T-helper 2 cell treated with Interferon-gamma antibody and Interleukin-4, amounts not matched to agents 100 ng/mL and 5 ng/mL, for 36 hours (primary cell): Measurements from ENCODE around the gene CYSTM1. TPM values are rescaled to one million over a fixed set of nuclear protein-coding genes. Genes with fewer than 3 reads are reported as not detected.
"Not testable (repeated sequence)": the region's sequence is repeated elsewhere in the genome, so short reads cannot be mapped to it uniquely, and the experiment has no call there.

Experiments
- intact Hi-C: fragments of 100-400 bp; cut with micrococcal nuclease; formaldehyde crosslinking; loops from one replicate; pipeline ENCODE4 v1.15.1; 2023
- total RNA-seq: library from RNA; stranded (reverse); gene quantifications from 2 replicates; pipeline ENCODE4 v1.2.3, GENCODE V29; 2022

The CYSTM1 gene
- total RNA-seq, 1 donor from 2014 or later, result 4.2 TPM

- intact Hi-C loops, result no loop called here
These were observed 26.5 kb upstream of the CYSTM1 start for GRCh38 chr5:140148508-140148907.

GRCh38 chr5:140150201-140150600 lies 24.8 kb upstream of the CYSTM1 start:
- intact Hi-C loops, result no loop called here

DNA sequence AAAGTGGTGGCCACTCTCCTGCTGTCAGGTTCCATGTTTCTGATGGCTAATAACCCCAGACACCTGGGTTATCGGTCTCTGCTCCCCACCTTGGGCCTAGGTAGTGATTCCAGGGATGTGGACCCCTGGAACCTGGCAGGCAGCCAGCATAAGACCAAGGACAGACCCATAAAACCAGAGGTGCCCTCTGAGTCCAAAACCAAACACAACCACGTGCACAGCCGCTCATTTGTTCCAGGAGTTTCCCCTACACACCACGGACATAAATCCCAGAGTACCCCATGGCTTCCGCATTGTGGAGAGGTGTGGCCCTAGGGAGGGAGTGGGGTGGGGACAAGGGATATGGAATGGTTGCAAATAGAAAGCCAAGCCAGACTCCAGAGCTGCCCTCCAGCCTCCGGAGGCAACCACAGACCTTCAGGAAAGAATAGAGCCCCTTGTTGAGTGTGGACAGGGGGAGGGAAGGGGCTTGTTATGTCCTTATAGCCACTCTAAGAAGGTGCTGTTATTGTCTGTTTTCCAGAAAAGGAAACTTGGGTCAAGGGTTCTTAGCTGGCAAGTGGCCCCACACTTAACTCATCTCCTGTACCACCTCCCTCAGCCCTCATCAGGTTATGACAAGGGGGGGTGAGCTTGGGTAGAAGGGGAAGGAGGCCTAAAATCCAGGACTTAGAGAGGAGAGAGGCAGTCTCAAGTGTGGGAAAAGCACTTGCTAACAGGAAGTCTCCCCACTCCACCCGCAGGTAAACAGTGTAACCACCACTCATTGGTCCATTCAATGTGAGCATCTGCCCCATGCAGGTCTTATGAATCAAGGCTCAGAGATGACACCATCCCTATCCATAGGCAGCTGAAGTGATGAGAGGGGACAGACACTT lies 23.6 kb upstream of the CYSTM1 start:
- intact Hi-C loops, result no loop called here

DNA sequence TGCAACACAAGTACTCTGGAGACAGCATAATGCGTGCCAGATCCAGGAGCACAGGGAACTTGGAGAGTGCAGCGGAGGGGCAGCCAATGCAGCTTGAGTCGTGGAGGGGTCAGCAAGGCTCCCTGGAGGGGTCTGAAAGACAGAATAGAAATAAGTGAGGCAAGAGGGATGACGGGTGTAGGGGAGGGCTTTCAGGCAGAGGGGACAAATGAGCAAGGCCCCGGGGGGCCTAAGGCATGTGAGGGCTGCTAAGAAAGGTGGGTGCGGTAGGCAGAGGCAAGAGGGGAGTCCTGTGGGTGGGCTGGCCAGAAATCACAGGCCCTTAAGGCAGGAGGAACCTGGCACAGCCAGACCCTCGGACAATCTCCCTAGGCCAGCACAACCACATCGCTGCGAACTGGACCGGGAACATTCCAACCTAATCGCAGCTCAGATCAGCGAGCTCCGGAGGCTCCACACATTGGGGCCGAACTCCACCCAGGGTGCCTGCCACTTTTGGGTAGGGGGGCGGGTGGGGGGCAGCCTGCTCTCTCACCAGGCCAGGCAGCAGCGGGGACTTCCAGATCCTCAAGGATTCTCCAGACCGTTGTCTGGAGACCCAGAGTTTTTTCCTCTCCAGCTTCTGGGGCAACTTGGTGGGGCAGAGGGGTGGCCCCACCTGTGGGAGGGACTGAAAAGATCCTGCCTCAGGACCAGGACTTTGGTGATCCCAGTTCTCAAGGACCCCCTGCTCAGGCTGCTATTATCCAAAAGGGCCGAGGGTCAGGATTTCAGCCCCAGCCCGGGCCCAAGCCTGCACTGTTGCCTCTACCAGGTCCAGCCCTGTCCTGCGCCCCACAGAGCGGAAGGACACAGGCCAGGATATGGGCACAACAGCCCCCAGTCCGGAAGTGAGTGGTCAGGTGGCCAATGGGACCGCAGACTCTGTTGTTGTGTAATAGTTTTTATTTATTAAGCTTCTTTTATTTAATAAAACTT lies 22.7 kb upstream of the CYSTM1 start:
- intact Hi-C loops, result no loop called here

DNA sequence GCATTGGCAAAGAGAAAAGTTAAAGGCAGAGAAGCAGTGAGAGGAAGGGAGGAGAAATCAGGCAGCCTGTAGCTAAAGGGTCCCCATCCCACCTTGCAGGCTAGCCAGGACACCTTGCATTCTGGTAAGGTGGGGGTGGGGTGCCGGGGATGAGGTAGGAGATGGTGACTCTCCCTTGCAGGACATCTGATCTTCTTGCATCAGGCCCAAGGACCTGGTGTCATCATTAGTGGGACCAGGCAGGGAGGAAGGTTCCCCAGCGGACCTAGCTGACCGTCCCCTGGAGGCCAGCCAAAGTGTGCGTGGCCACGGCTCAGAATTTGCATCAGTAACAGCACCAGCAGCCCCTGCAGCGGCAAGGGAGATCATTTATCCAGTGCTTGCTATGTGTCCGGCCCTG lies 21.7 kb upstream of the CYSTM1 start:
- intact Hi-C loops, result no loop called here

- intact Hi-C loops, result no loop called here
These were observed 21.1 kb upstream of the CYSTM1 start for GRCh38 chr5:140153905-140154304.

GRCh38 chr5:140154710-140155381 lies 20.1 kb upstream of the CYSTM1 start:
- intact Hi-C loops, result not testable (repeated sequence)

DNA sequence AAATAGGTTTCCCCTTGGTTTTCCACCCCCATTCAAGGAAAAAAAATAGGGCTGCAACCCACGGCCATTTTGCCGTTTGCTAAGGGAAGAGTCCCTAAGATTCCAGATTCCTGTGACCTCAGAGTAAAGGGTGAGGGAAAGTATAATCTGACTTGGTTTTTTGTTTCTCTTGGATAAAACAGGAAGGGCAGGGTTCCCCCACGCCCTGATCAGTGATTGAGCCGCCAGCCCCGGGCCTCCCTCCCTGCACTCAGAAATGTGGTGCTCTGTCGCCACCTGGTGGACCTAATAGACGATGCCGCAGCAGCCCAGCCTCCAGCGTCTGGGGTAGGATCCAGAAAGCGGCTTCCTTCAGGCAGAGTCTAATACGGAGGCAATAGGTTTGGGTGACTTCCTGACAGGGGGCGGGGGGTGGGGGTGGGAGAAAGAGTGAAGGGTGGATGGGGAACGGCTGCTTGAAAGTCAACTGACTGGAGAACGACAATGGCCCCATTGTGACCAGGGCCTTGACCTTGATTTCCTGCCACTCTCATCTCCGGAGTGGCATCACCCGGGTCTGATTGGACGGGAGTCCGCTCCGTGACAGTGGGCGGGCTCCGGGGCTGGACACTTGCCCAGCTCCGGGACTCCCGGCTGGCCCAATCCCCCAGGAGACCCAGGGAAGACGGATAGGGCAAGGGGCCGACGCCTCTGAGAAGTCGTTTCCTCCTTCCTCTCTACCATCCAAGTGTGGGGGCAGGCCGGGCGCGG lies 17.8 kb upstream of the CYSTM1 start:
- intact Hi-C loops, result loop anchor here (1.0 kb wide), 5 partner anchors 13 to 370 kb away; partner anchors contain the start of gene PURA

DNA sequence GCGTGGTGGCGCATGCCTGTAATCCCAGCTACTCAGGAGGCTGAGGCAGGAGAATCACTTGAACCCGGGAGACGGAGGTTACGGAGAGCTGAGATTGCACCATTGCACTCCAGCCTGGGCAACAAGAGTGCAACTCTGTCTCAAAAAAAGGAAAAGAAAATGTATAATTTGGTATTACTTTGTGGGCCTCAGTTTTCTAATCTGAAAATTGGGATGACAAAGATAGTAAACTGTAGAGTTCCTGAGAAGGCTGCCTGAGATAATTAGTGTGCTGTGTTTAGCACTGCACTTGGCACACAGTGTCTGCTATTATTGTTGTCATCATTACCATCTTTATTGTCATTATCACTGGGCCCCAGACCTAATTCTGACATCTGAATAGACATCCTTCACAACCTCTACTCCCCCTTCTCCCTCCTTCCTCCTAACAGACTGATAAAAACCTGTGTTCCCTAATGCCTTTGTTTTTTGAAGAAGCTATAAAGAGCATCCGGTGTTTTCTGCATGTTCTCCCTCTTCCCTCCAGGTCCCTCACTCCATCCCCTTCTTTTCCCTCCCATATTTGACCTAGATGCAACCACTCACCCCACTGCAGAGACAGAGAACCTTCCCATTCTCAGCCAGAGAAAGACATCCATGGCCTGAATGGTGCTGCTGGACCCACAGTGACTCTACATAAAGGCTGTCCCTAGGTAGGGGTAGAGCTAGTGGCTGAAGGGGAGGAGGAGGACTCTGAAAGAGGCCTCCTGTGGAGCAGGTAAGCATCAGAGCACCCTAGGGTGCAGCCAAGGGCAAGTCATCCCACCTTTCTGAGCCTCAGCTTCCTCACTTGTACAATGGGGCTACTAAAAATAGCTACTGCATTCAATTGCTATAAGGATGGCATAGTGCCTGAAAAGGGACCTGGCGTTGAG lies 15.7 kb upstream of the CYSTM1 start:
- intact Hi-C loops, result no loop called here

GRCh38 chr5:140162275-140162674 lies 12.7 kb upstream of the CYSTM1 start:
- intact Hi-C loops, result no loop called here

- intact Hi-C loops, result no loop called here
These were observed 12.2 kb upstream of the CYSTM1 start for GRCh38 chr5:140162781-140163180.

DNA sequence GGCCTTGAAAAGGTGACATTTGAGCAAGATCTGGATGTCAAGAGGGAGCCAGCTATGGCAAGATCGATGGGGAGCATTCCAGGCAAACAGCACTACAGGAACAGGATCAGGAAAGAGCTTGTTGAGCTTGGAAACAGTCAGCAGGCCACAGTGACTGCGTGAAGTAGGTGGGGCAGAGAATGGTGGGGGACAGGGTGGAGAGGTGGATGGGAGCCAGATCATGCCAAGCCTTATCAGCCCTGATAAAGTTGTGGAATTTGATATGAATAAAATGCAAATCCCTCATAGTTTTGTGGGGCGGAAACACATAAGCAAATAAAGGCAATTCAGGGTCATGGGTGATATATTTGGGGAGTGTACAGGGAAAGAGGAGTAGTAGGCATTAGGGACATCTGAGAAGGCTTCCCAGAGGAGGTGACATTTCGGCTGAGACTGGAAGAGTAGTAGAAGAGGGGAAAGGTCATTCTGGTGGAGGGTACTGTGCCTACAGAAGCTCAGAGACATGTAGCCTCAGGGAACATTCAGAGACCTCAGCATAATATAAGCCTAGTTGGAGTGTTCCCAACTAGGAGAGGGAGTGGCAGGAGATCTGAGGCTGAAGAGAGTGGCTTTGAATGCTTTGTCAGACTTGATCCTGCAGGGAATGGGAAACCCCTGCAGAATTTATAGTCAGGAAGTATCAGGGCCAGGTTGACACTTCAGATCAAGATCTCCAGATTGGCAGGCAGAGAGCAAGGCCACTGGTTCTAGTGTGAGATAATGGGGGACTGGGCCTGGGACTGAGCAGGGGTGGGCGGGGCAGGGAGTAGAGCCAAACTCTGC lies 9.7 kb upstream of the CYSTM1 start:
- intact Hi-C loops, result no loop called here

GRCh38 chr5:140165923-140166270 lies 9.1 kb upstream of the CYSTM1 start:
- intact Hi-C loops, result no loop called here

DNA sequence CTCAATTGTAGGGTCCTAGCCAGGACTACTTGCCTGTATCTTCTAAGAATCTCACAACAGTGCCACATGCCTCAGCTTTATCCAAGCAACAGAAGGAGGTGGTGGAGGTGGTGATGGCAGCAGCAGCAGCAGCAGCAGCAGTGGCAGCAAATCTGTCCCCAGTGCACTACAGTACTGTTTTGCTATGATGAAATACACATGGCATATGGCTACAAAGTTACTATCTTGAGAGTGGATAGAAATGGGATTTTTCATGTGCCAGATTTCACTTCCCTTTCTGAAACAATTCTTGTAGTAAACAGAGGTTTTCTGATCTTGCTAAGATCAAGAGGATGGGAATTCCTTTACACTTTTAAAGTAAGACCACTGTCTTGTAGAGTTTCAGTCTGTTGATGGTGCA lies 8.1 kb upstream of the CYSTM1 start:
- intact Hi-C loops, result no loop called here

GRCh38 chr5:140168371-140168770 lies 6.6 kb upstream of the CYSTM1 start:
- intact Hi-C loops, result no loop called here

GRCh38 chr5:140169410-140169809 lies 5.6 kb upstream of the CYSTM1 start:
- intact Hi-C loops, result no loop called here

- intact Hi-C loops, result loop anchor here (10.0 kb wide), 2 partner anchors 768 to 1462 kb away; partner anchors contain the start of genes HDAC3, RELL2 and SPATA24
These were observed 2.5 kb upstream of the CYSTM1 start for GRCh38 chr5:140172483-140172882.

DNA sequence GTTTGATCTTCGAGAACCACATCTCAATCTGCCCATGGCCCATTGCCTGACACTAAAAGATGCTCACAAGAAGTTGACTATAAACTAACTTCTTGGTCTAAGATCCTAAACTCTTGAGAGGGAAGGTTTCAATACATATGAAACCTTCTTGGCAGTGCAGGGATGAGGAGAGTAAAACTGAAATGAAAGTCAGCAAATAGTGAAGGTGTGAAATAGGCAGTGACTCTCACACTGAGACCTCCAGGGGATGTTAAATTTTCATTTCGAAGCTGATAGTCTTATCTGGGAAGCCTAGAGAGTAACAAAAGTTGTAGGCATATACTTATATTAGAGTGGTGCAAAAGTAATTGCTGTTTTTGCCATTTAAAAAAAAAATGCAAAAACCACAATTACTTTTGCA lies 974 bp upstream of the CYSTM1 start:
- intact Hi-C loops, result loop anchor here (10.0 kb wide), 2 partner anchors 769 to 1461 kb away; partner anchors contain the start of genes HDAC3, RELL2 and SPATA24
